ENCODE measurements around the gene CARD8.

- TF ChIP-seq CTCF (IDR thresholded peaks at IDR 0.05; ENCODE audit: control extremely low read depth in 1 of 3, insufficient read depth in 1 of 3, low read depth in 1 of 3, low read length in 3 of 3) (no peak), POLR2AphosphoS5 (IDR thresholded peaks at IDR 0.05; ENCODE audit: low read depth, low read length) (no peak), RAD21 (IDR thresholded peaks at IDR 0.05 in 1 of 2, conservative IDR thresholded peaks at IDR 0.05 in 1 of 2; ENCODE audit: low read depth in 2 of 2, low read length in 2 of 2) (no peak), CHD2 (IDR thresholded peaks at IDR 0.05; ENCODE audit: low read length) (no peak), YY1 (IDR thresholded peaks at IDR 0.05; ENCODE audit: low read depth, low read length) (no peak), GABPA (IDR thresholded peaks at IDR 0.05; ENCODE audit: borderline replicate concordance, insufficient read depth, low read length) (no peak), EP300 (IDR thresholded peaks at IDR 0.05; ENCODE audit: borderline replicate concordance in 1 of 2, low read depth in 2 of 2, low read length in 2 of 2) (no peak), CREB1 (IDR thresholded peaks at IDR 0.05) (no peak)
Measured at GRCh38 chr19:48192750-48193149, 63.0 kb downstream of the CARD8 start.

All from H1 (cell line).